Measurements from ENCODE around the gene ABLIM3.

Gene ABLIM3

GRCh38 chr5:149265597-149265996, 124.3 kb downstream of the ABLIM3 start:
- TF ChIP-seq EGR1 (IDR thresholded peaks at IDR 0.05) (no peak), RAD21 (IDR thresholded peaks at IDR 0.05; ENCODE audit: low read depth) (0 out of 2 replicates have a peak, but pooled peaks have one; percentile 8)

- TF ChIP-seq MAX (IDR thresholded peaks at IDR 0.05) (no peak), TCF12 (IDR thresholded peaks at IDR 0.05; ENCODE audit: low read depth) (no peak), CEBPB (IDR thresholded peaks at IDR 0.05) (no peak), USF1 (IDR thresholded peaks at IDR 0.05) (no peak), CREB1 (IDR thresholded peaks at IDR 0.05; ENCODE audit: low read depth) (no peak), NFIC (IDR thresholded peaks at IDR 0.05) (no peak), RAD21 (IDR thresholded peaks at IDR 0.05; ENCODE audit: low read depth) (no peak), YY1 (IDR thresholded peaks at IDR 0.05; ENCODE audit: low read depth) (no peak)
Observed at GRCh38 chr5:149267241-149267973, 126.1 kb downstream of the ABLIM3 start.

GRCh38 chr5:149268928-149269557, 127.8 kb downstream of the ABLIM3 start:
- TF ChIP-seq MAX (IDR thresholded peaks at IDR 0.05) = no peak
- TF ChIP-seq RAD21 (IDR thresholded peaks at IDR 0.05; ENCODE audit: low read depth) = peak; percentile 73

- no peak for TF ChIP-seq USF1 (IDR thresholded peaks at IDR 0.05)
- no peak for TF ChIP-seq RAD21 (IDR thresholded peaks at IDR 0.05; ENCODE audit: low read depth)
- 0 out of 2 replicates have a peak, but pooled peaks have one; percentile 25 for TF ChIP-seq ZBTB7A (IDR thresholded peaks at IDR 0.05; ENCODE audit: low read depth)
- no peak for TF ChIP-seq EP300 (IDR thresholded peaks at IDR 0.05; ENCODE audit: borderline replicate concordance)
- no peak for TF ChIP-seq REST (IDR thresholded peaks at IDR 0.05; ENCODE audit: low read depth)
- TF ChIP-seq CEBPB (IDR thresholded peaks at IDR 0.05) = peak; percentile 81
- TF ChIP-seq TCF12 (IDR thresholded peaks at IDR 0.05; ENCODE audit: low read depth) = no peak
- no peak for TF ChIP-seq NFIC (IDR thresholded peaks at IDR 0.05)
- TF ChIP-seq EGR1 (IDR thresholded peaks at IDR 0.05) = no peak
- TF ChIP-seq YY1 (IDR thresholded peaks at IDR 0.05; ENCODE audit: low read depth) = no peak
- TF ChIP-seq TEAD4 (IDR thresholded peaks at IDR 0.05) = no peak
- no peak for TF ChIP-seq FOXM1 (IDR thresholded peaks at IDR 0.05; ENCODE audit: borderline replicate concordance, low read depth)
Observed at GRCh38 chr5:149271195-149271715, 130.0 kb downstream of the ABLIM3 start.

- peak; percentile 10; the same call in 1 of the 2 replicates for TF ChIP-seq USF1 (IDR thresholded peaks at IDR 0.05)
- peak; percentile 58; the same call in 1 of the 2 replicates for TF ChIP-seq MAX (IDR thresholded peaks at IDR 0.05)
- TF ChIP-seq TEAD4 (IDR thresholded peaks at IDR 0.05) = no peak
- TF ChIP-seq ZBTB7A (IDR thresholded peaks at IDR 0.05; ENCODE audit: low read depth) = 0 out of 2 replicates have a peak, but pooled peaks have one; percentile 19
- no peak for TF ChIP-seq EGR1 (IDR thresholded peaks at IDR 0.05)
- TF ChIP-seq YY1 (IDR thresholded peaks at IDR 0.05; ENCODE audit: low read depth) = no peak
- TF ChIP-seq TAF1 (IDR thresholded peaks at IDR 0.05; ENCODE audit: low read depth) = no peak
Observed at GRCh38 chr5:149271716-149272563, 130.6 kb downstream of the ABLIM3 start, which contains the start of gene AFAP1L1. Gene AFAP1L1 (plus strand): TSS chr5:149271859. CDS start chr5:149271969, 110 bp downstream.

- no peak for TF ChIP-seq FOXM1 (IDR thresholded peaks at IDR 0.05; ENCODE audit: borderline replicate concordance, low read depth)
- no peak for TF ChIP-seq EGR1 (IDR thresholded peaks at IDR 0.05)
- TF ChIP-seq NFIC (IDR thresholded peaks at IDR 0.05) = no peak
- no peak for TF ChIP-seq EP300 (IDR thresholded peaks at IDR 0.05; ENCODE audit: borderline replicate concordance)
- TF ChIP-seq RAD21 (IDR thresholded peaks at IDR 0.05; ENCODE audit: low read depth) = no peak
- no peak for TF ChIP-seq TAF1 (IDR thresholded peaks at IDR 0.05; ENCODE audit: low read depth)
- TF ChIP-seq TEAD4 (IDR thresholded peaks at IDR 0.05) = no peak
Observed at GRCh38 chr5:149273237-149273636, 131.9 kb downstream of the ABLIM3 start.
